IPS-18a (cell line): ENCODE measurements around the gene GSTA4.
"Not testable (repeated sequence)": the region's sequence is repeated elsewhere in the genome, so short reads cannot be mapped to it uniquely, and the experiment has no call there.

ENCODE experiments used
- H3K27ac ChIP-seq: one replicate; pipeline ENCODE4 v1.5.1; 2013; ENCODE audit warnings: low read length
- H3K27me3 ChIP-seq: one replicate; pipeline ENCODE4 v1.6.1; 2013; ENCODE audit warnings: mild to moderate bottlenecking, low read length; ENCODE audit not compliant: control insufficient read depth, insufficient read depth
- H3K36me3 ChIP-seq: one replicate; pipeline ENCODE4 v1.6.1; 2013; ENCODE audit warnings: low read depth, low read length; ENCODE audit not compliant: control insufficient read depth
- H3K4me1 ChIP-seq: one replicate; pipeline ENCODE4 v1.6.1; 2013; ENCODE audit warnings: low read depth, low read length; ENCODE audit not compliant: control insufficient read depth
- H3K4me3 ChIP-seq: one replicate; pipeline ENCODE4 v1.5.1; 2013; ENCODE audit warnings: low read length
- H3K9ac ChIP-seq: one replicate; pipeline ENCODE4 v1.6.1; 2013; ENCODE audit warnings: mild to moderate bottlenecking, low read length, moderate library complexity
- H3K9me3 ChIP-seq: one replicate; pipeline ENCODE4 v1.6.1; 2013; ENCODE audit warnings: low read depth, low read length; ENCODE audit not compliant: control insufficient read depth

GSTA4 gene

GRCh38 chr6:52969359-52969758 is 25.7 kb downstream of the GSTA4 start:
- H3K9ac ChIP-seq, result no peak overlapping the region
- H3K27ac ChIP-seq, result no peak overlapping the region
- H3K4me1 ChIP-seq, result no peaks in the 10 kb centered on the region
- H3K27me3 ChIP-seq, result no peaks in the 10 kb centered on the region
- no peak overlapping the region for H3K4me3 ChIP-seq
- no peaks in the 10 kb centered on the region for H3K36me3 ChIP-seq
- H3K9me3 ChIP-seq, result no peaks in the 10 kb centered on the region

- no peak overlapping the region for H3K4me3 ChIP-seq
- peaks cover 12% of the 10 kb centered on the region for H3K27me3 ChIP-seq
- H3K36me3 ChIP-seq, result no peaks in the 10 kb centered on the region
- H3K9me3 ChIP-seq, result no peaks in the 10 kb centered on the region
- no peaks in the 10 kb centered on the region for H3K4me1 ChIP-seq
- no peak overlapping the region for H3K27ac ChIP-seq
- H3K9ac ChIP-seq, result no peak overlapping the region
These were observed 29.0 kb downstream of the GSTA4 start for GRCh38 chr6:52966101-52966500.

GRCh38 chr6:52965380-52965779 is 29.7 kb downstream of the GSTA4 start:
- Histone ChIP-seq H3K4me3 (no peak overlapping the region), H3K27me3 (peaks cover 19% of the 10 kb centered on the region), H3K4me1 (no peaks in the 10 kb centered on the region), H3K27ac (no peak overlapping the region), H3K9ac (no peak overlapping the region), H3K9me3 (no peaks in the 10 kb centered on the region), H3K36me3 (no peaks in the 10 kb centered on the region)

- no peaks in the 10 kb centered on the region for H3K9me3 ChIP-seq
- H3K4me3 ChIP-seq, result no peak overlapping the region
- no peaks in the 10 kb centered on the region for H3K4me1 ChIP-seq
- no peaks in the 10 kb centered on the region for H3K36me3 ChIP-seq
- H3K9ac ChIP-seq, result no peak overlapping the region
- H3K27ac ChIP-seq, result no peak overlapping the region
- peaks cover 23% of the 10 kb centered on the region for H3K27me3 ChIP-seq
These were observed 30.8 kb downstream of the GSTA4 start for GRCh38 chr6:52964318-52964717.

GRCh38 chr6:52962701-52963100 is 32.4 kb downstream of the GSTA4 start:
- no peak overlapping the region for H3K4me3 ChIP-seq
- H3K9me3 ChIP-seq, result no peaks in the 10 kb centered on the region
- H3K9ac ChIP-seq, result no peak overlapping the region
- no peak overlapping the region for H3K27ac ChIP-seq
- peaks cover 39% of the 10 kb centered on the region for H3K27me3 ChIP-seq
- H3K4me1 ChIP-seq, result peaks cover 6% of the 10 kb centered on the region
- H3K36me3 ChIP-seq, result no peaks in the 10 kb centered on the region

- H3K4me3 ChIP-seq, result peak overlapping the region; percentile 48
These were observed 34.1 kb downstream of the GSTA4 start for GRCh38 chr6:52961022-52961421.

GRCh38 chr6:52960211-52960610 is 34.9 kb downstream of the GSTA4 start:
- H3K9ac ChIP-seq, H3K9me3 ChIP-seq, H3K27ac ChIP-seq, H3K36me3 ChIP-seq, H3K4me1 ChIP-seq: not testable (repeated sequence)
- Histone ChIP-seq H3K27me3 (peaks cover 41% of the 10 kb centered on the region), H3K4me3 (peak overlapping the region; percentile 48)

More at GRCh38 chr6:52961022-52961421, 34.1 kb downstream of the GSTA4 start:
- H3K4me1 ChIP-seq, H3K9me3 ChIP-seq, H3K27ac ChIP-seq, H3K36me3 ChIP-seq, H3K9ac ChIP-seq: not testable (repeated sequence)
- peaks cover 41% of the 10 kb centered on the region for H3K27me3 ChIP-seq

- H3K27me3 ChIP-seq, result peaks cover 41% of the 10 kb centered on the region
- H3K36me3 ChIP-seq, result no peaks in the 10 kb centered on the region
- H3K9me3 ChIP-seq, result no peaks in the 10 kb centered on the region
- no peak overlapping the region for H3K9ac ChIP-seq
- no peak overlapping the region for H3K27ac ChIP-seq
- H3K4me1 ChIP-seq, result peaks cover 6% of the 10 kb centered on the region
- H3K4me3 ChIP-seq, result no peak overlapping the region
These were observed 36.4 kb downstream of the GSTA4 start for GRCh38 chr6:52958546-52959255.

- Histone ChIP-seq H3K36me3 (no peaks in the 10 kb centered on the region), H3K4me3 (no peak overlapping the region), H3K27ac (no peak overlapping the region), H3K27me3 (peaks cover 27% of the 10 kb centered on the region), H3K9me3 (no peaks in the 10 kb centered on the region), H3K9ac (no peak overlapping the region), H3K4me1 (peaks cover 6% of the 10 kb centered on the region)
These were observed 39.2 kb downstream of the GSTA4 start for GRCh38 chr6:52955871-52956270.

- peaks cover 17% of the 10 kb centered on the region for H3K27me3 ChIP-seq
These were observed 40.9 kb downstream of the GSTA4 start for GRCh38 chr6:52953911-52954839.

GRCh38 chr6:52946306-52946705 is 48.8 kb downstream of the GSTA4 start:
- no peaks in the 10 kb centered on the region for H3K36me3 ChIP-seq
- H3K27me3 ChIP-seq, result no peaks in the 10 kb centered on the region
- no peak overlapping the region for H3K4me3 ChIP-seq
- peaks cover 9% of the 10 kb centered on the region for H3K4me1 ChIP-seq
- no peak overlapping the region for H3K9ac ChIP-seq
- no peak overlapping the region for H3K27ac ChIP-seq
- H3K9me3 ChIP-seq, result no peaks in the 10 kb centered on the region

More at GRCh38 chr6:52953911-52954839, 40.9 kb downstream of the GSTA4 start:
- H3K4me3 ChIP-seq, result no peak overlapping the region
- H3K9me3 ChIP-seq, result no peaks in the 10 kb centered on the region
- H3K9ac ChIP-seq, result no peak overlapping the region
- peaks cover 6% of the 10 kb centered on the region for H3K4me1 ChIP-seq
- no peaks in the 10 kb centered on the region for H3K36me3 ChIP-seq
- no peak overlapping the region for H3K27ac ChIP-seq
